GM12872 (cell line): ENCODE measurements around the gene PSMB10.

Experiments
- TF ChIP-seq, protein P1 (sequence below): IDR thresholded peaks from 3 replicates; pipeline ENCODE4 v1.5.1; 2011; ENCODE audit warnings: low read depth, mild to moderate bottlenecking, low read length, moderate library complexity; ENCODE audit not compliant: insufficient read depth

Gene PSMB10

DNA sequence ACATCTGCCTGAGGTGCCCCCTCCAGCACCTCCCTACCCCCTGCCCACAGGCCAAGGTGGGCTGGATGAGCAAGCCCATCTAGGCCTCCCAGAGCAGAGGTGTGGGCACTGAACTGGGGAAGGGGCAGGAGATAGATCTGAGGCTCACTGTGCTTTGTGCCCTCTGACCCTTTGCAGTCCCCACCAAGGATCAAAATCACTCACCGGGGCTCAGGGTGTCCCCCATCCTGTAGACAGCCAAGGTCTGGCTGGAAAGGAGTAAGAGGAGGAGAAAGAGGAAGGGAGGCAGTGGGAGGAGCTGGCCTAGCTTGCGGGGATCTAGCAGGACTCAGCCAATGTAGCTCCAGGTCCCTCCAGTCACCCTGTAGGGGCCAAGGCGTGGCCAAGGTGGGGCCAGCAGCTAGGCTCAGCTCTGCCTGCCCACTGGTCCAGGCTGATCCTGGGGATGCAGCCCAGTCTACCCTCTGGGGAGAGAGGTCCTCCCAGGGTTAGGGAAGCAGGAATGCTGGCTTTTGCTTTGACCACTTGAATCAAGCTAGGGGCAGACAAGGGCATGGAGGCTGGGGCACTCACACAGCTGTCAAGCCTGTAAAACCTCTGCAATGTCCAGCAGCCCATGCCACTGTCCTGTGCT, 30.0 kb upstream of the PSMB10 start:
- TF ChIP-seq, protein P1, sequence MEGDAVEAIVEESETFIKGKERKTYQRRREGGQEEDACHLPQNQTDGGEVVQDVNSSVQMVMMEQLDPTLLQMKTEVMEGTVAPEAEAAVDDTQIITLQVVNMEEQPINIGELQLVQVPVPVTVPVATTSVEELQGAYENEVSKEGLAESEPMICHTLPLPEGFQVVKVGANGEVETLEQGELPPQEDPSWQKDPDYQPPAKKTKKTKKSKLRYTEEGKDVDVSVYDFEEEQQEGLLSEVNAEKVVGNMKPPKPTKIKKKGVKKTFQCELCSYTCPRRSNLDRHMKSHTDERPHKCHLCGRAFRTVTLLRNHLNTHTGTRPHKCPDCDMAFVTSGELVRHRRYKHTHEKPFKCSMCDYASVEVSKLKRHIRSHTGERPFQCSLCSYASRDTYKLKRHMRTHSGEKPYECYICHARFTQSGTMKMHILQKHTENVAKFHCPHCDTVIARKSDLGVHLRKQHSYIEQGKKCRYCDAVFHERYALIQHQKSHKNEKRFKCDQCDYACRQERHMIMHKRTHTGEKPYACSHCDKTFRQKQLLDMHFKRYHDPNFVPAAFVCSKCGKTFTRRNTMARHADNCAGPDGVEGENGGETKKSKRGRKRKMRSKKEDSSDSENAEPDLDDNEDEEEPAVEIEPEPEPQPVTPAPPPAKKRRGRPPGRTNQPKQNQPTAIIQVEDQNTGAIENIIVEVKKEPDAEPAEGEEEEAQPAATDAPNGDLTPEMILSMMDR, result no peak

- TF ChIP-seq, protein P1, result no peak
Observed at GRCh38 chr16:67965668-67966548, 29.3 kb upstream of the PSMB10 start.

- TF ChIP-seq, protein P1, result no peak
Observed at GRCh38 chr16:67964477-67965131, 28.0 kb upstream of the PSMB10 start.

GRCh38 chr16:67963662-67964321, 27.1 kb upstream of the PSMB10 start:
- TF ChIP-seq, protein P1, result no peak

DNA sequence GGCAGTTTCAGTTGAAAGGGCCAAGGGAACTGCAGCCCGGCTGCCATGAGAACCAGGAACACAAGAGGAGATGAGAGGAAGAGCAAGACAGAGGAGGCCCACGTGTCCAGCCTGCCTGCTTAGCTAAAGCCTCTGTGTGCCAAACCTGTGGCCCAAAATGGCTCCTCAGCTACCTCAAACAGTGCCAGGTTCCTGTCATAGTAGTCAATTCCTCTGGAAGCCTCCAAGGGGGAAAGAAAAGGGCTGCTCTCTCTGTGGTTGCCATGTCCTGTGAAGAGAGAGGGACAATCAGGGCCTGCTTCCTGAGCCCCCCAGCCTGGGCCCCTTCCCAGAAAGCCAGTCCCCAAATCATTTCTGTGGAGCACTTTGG, 26.6 kb upstream of the PSMB10 start:
- TF ChIP-seq, protein P1, result no peak

DNA sequence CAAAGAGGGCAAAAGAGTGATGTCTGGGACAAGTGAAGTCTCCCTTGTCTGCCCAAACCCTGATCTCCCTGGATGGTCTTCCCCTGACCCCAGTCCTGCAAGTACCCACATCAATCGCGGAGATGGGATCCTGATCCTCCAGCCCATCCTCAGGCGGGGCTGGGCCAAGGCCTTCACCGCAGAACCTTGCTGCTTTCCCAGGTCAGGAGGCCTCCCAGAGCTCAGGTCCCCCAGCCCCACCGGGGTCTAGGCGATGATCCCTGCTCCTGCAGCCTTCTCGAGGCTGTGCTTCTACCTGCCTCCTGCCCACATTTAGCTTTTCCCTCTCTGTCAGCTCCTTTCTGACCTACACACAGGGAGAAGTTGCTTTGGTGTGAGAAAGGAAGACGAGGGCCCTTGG, 25.5 kb upstream of the PSMB10 start:
- TF ChIP-seq, protein P1, result no peak

DNA sequence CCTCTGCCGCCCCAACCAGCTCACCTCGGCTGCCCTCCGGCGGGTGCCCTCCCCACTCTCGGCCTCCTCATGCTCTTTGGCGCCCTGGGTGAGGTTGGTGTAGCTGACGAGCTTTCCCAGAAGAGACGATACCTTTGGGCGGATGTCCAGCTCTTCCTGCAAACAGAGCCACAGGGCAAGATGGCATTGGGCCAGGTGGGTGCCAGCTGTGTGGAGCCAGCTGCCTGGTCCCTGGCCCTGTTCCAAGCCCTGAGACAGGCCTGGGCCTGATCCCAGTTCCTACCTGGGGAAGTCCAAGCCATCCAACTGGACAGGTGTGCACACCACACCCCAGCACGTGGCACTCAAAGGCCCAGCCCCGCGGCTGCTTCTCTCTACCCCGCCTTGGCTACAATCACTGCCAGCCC, 24.9 kb upstream of the PSMB10 start:
- TF ChIP-seq, protein P1, result no peak
